ENCODE measurements around the gene AMOTL1.

DNA sequence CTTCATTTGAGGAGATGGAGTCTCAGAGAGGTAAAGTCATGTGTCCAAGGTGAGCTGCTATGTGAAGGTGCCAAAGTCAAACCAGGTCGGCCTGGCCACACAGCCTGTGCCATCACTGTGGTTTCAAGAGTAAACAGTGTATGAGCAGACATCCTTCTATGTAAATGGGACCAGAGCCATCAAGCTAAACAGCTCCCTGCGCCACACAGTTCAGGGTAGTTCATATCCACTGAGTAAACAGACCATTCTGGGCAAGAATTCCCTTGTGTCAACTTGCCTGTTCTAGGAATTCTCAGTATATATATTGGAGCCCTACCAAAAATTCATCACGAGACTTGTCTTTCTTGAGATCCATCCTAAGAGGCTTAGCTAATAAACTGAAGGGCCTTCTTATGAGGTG, 77.5 kb downstream of the AMOTL1 start:
- TF ChIP-seq, protein P1, sequence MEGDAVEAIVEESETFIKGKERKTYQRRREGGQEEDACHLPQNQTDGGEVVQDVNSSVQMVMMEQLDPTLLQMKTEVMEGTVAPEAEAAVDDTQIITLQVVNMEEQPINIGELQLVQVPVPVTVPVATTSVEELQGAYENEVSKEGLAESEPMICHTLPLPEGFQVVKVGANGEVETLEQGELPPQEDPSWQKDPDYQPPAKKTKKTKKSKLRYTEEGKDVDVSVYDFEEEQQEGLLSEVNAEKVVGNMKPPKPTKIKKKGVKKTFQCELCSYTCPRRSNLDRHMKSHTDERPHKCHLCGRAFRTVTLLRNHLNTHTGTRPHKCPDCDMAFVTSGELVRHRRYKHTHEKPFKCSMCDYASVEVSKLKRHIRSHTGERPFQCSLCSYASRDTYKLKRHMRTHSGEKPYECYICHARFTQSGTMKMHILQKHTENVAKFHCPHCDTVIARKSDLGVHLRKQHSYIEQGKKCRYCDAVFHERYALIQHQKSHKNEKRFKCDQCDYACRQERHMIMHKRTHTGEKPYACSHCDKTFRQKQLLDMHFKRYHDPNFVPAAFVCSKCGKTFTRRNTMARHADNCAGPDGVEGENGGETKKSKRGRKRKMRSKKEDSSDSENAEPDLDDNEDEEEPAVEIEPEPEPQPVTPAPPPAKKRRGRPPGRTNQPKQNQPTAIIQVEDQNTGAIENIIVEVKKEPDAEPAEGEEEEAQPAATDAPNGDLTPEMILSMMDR (IDR thresholded peaks at IDR 0.05), result no peak
- TF ChIP-seq POLR2A (IDR thresholded peaks at IDR 0.05), result no peak
